ENCODE data around the gene ARV1.
A peak's percentile ranks its signal among the peaks of the same experiment; 100 is the strongest.

The ARV1 gene

DNA sequence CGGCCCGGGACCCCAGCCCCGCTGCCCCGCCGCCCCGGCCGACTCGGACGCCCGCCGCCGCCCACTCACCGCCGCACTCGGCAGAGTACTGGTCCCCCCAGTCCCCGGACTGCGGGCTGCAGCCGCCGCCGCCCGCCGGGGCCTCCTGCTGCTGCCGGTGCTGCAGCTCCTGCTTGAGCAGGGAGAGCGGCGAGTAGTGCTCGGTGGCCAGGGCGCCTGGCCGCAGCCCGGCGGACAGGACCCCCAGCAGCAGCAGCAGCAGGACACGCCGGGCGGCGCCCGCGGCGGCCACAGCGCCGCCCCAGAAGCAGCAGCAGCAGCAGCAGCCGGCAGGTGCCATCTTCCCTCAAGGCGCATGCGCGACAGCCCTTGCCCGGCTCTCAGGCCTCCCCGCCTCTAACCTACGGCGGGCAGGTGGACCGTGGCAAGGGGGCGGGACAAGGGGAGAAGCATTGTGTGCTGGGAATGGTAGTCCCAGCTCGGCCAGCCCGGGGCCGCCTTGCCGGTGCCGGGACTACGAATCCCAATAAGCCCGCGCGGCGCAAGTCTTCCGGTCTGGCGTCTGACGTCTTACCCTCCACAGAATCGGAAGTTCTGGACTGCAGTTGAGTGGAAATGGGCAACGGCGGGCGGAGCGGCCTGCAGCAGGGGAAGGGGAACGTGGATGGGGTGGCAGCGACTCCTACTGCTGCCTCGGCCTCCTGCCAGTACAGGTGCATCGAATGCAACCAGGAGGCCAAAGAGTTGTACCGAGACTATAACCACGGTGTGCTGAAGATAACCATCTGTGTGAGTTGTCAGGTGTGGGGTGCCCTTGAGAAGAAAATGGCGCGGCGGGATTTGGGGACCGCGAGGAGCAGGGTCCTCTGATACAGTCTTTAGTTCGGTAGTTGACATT lies at the start of gene ARV1, which contains the start of gene TTC13:
TSS of gene ARV1 (plus strand) at position 604 of the 898 bp plus-strand sequence. CDS start at position 616, 12 bp downstream.
TSS of gene TTC13 (minus strand) at position 371 of the 898 bp plus-strand sequence. CDS start at position 340, 31 bp downstream.
- DNase-seq = peak; percentile 97

DNA sequence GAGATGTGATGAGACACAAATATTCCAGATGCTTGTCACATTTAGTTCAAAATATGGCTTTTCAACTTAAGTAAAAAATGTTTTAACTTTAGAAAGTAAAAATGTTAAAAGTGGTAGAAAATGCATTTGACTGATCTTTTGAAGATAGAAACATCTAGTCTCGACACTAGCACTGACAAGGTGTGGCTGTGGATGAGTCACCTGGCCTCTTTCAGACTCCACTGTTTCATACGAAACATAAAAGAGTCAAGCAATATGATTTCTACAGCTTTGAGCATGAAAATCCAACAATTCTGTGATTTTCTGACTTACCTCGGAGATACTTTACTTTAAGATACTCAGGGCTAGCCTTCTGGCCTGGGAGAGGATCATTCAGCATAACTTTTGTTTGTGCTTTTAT lies 47.9 kb upstream of the ARV1 start:
- no peak for DNase-seq

GRCh38 chr1:230935852-230936251 lies 43.0 kb upstream of the ARV1 start:
- no peak for DNase-seq

DNA sequence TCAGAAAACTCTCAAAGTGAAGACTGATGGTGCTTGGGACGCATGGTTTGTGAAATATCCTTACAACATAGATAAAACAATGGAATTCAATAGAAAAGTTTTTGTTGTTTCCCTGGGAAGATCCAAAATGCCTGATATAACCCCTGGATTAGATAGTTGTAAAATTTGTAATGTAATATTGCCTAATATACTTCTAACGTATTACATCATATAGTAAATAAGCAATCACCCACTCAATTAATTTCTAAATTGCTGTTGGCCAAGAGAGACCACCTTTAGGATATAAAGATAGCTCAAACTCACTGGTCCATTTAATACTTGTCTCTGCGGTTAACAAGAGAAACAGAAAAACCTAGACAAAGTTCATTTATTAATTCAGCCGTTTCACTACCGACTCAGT lies 42.4 kb upstream of the ARV1 start:
- no peak for DNase-seq

DNA sequence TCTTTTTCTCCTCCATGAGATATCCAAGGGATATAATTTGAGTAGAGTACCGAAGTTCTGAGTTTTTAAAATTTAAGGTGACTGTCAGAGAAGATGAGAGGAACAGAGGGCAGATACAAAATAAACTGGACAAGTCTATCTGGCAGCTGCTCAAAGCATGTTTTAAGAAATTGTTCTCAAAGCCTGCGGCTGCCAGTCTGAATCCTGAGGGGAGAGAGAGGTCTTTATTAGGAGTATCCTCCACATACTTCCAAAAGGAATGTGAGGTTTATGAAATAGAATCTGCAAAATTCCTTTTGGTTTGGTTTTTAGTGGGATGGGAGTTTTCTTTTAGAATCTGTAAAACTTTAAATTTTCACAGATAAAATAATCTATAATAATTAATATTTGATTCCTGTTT lies 41.5 kb upstream of the ARV1 start:
- DNase-seq = no peak

GRCh38 chr1:230938924-230939368 lies 39.9 kb upstream of the ARV1 start:
- DNase-seq = no peak

GRCh38 chr1:230939806-230940489 lies 38.9 kb upstream of the ARV1 start:
- DNase-seq = no peak

- no peak for DNase-seq
Measured at GRCh38 chr1:230940848-230941247, 38.0 kb upstream of the ARV1 start.

DNA sequence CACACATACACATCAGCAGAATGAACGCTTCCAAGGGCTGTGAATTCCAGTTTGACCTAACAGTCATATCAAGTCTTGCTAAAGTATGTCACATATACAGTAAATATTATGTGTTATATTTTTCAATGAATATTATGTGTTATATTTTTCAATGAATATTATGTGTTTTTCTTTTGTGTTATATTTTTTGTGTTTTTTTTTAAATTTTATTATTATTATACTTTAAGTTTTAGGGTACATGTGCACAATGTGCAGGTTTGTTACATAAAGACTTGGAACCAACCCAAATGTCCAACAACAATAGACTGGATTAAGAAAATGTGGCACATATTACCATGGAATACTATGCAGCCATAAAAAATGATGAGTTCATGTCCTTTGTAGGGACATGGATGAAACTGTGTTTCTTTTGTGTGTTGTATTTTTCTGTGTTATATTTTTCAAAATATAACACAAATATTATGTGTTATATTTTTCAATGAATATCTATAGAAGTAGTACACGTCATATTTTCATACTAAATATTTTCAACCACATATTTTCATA lies 35.8 kb upstream of the ARV1 start:
- DNase-seq = no peak

DNA sequence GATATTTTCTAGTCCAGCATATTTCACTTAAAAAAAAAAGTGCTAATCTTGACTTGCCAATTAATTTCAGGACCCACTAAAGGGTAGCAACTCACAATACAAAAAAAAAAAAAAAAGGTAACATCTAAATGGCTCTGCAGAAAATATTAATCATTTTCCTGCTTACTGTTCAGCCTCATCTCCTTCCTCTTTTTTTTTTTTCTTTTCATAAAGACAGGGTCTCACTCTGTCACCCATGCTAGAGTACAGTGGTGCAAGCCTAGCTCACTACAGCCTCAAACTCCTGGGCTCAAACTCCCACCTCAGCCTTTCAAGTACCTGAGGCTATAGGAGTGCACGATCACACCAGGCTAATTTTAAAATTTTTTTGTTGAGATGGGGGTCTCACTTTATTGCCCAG lies 30.6 kb upstream of the ARV1 start:
- no peak for DNase-seq

DNA sequence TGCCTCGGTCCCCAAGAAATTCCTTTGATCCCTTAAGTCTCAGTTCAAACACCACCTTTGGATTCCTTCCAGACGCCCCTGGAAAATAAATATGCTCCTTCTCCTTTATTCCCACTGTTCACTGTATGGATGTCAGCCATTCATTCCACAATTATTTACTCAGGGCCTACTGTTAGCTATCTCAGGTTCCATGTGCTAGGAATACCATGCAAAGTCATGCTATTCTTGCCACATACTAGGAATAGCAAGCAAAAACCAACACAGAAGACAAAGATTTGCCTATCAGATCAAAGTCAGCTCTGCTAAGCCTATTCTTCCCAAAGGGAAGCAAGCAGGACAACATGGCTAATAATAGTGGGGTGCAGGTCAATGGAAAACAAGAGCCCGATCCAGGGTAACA lies 30.0 kb upstream of the ARV1 start:
- no peak for DNase-seq

DNA sequence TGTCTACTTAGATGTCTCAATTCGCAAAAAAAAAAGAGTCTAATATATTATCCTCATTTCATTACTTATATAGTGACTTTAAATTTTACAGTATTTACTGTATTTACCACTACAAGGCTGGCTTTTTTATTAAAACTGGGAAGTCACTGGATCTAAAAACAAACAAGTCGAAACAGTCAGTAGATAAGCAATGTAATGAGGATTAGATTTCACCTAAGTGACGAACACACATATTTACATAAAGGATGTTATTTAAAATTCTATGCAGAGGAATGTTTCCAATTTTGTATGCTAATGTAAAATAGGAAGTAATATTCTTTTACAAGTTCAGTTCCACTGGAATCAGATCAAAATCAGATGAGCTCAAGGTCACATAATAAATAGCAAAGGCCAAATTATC lies 28.5 kb upstream of the ARV1 start:
- no peak for DNase-seq

DNA sequence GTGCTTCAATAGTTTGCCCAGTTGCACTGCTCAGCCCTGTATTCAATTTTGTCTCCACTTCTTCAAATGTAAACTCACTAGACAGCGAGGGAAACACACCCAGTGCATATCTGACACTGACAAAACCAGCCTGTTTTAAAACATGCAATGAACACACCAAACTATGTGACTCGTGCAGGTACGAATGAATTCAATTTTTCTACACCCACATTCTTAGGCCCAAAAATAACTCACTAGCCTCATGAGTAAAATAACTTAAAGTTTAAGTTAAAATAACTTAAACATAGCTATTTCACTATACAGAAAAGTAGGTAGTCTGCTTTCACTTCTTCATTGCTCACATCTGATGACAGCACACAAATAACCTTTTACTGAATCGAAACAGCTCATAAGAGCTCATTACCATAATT lies 21.3 kb upstream of the ARV1 start:
- no peak for DNase-seq

DNA sequence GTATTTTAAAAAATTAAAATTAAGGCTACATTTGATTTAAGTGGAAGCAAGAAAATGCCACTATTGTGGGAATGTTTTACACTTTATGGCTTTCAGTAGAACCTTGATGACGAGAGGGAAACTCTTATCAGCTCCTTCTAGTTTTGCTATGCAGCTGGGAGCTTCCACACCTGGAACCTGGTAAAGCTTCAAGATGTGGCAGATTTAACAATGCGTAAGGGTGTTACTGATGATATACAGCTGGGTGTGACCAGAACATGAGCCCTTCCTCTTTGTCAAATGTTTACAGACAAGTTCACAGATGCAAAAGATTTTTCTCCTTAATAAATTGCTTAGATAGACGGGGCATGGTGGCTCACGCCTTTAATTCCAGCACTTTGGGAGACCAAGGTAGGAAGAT lies 20.5 kb upstream of the ARV1 start:
- DNase-seq = no peak

DNA sequence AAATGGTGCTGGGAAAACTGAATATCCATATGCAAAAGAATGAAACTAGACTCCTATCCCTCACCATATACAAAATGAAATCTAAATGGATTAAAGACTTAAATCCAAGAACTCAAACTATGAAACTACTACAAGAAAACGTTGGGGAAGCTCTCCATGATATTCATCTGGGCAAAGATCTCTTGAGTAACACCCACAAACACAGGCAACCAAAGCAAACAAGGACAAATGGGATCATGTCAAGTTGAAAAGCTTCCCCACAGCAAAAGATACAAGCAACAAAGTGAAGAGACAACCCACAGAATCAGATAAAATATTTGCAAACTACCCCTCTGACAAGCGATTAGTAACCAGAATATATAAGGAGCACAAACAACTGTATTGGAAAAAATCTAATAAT lies 14.0 kb upstream of the ARV1 start:
- DNase-seq = no peak

- no peak for DNase-seq
Measured at GRCh38 chr1:230965535-230965934, 13.4 kb upstream of the ARV1 start.

GRCh38 chr1:230966358-230966873 lies 12.5 kb upstream of the ARV1 start:
- DNase-seq = no peak

- no peak for DNase-seq
Measured at GRCh38 chr1:230970432-230970831, 8.5 kb upstream of the ARV1 start.

- no peak for DNase-seq
Measured at GRCh38 chr1:230971771-230972170, 7.1 kb upstream of the ARV1 start.

GRCh38 chr1:230972855-230973271 lies 6.0 kb upstream of the ARV1 start:
- DNase-seq = no peak

- DNase-seq = no peak
Measured at GRCh38 chr1:230975636-230976035, 3.3 kb upstream of the ARV1 start.

DNA sequence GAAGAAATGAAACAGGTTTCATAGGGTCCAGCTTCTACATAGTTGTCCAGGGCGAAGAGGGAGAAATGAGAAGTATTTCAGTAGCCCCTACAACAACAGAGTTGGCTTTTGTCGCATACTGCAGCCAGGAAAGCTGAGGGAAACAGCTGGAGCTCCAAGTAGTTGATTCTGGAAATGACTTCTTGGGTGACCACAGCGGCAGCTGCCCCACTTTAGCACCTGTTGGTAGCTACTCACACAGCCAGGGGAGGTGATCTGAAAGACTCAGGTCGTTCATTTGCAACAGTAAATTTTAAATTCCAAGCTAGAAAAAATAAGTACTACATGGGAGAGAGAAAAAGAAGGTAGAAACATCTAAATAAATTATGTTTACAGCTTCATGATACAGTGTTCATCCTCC lies 2.5 kb upstream of the ARV1 start:
- no peak for DNase-seq
